Measurements from ENCODE around the gene HSD11B1L.
"Not testable (repeated sequence)": the region's sequence is repeated elsewhere in the genome, so short reads cannot be mapped to it uniquely, and the experiment has no call there.

The HSD11B1L gene

DNA sequence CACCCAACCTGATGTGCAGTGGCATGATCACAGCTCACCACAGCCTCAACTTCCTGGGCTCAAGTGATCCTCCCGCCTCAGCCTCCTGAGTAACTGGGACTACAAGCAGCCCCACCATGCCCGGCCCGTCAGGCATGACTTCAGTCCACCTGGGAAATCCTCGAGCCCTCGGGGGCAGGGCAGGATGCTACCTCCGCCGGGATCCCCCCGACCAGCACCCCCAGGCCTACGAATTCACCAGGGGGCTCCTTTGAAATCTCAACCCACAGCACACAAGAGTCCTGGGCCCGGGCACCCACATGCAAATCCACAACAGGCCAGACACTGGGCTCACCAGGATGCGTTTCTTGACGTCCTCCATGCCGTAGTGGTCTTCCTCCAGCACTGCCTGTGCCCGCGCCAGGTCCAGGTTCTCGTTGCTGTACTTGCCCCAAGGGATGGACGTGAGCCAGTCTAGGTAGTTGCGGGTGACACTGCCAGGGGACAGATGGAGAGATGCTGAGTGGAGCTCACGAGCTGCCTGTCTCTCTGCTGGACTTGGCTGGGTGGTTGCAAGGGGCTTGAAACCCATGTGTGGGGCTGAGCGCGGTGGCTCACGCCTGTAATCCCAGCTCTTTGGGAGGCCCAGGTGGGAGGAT is 19.7 kb downstream of the HSD11B1L start:
- peaks cover 30% of the 10 kb centered on the region for H3K36me3 ChIP-seq (ENCODE audit: control insufficient read depth, insufficient read depth, low read length)
- no peaks in the 10 kb centered on the region for H3K4me1 ChIP-seq (ENCODE audit: control insufficient read depth, insufficient read depth, low read length)
- no peak overlapping the region for H3K9ac ChIP-seq (ENCODE audit: low read length)
- no peak overlapping the region for H3K27ac ChIP-seq (ENCODE audit: low read depth, low read length)
- H3K4me3 ChIP-seq (ENCODE audit: low read length): no peak overlapping the region
- H3K27me3 ChIP-seq (ENCODE audit: control insufficient read depth, insufficient read depth, low read length): no peaks in the 10 kb centered on the region

DNA sequence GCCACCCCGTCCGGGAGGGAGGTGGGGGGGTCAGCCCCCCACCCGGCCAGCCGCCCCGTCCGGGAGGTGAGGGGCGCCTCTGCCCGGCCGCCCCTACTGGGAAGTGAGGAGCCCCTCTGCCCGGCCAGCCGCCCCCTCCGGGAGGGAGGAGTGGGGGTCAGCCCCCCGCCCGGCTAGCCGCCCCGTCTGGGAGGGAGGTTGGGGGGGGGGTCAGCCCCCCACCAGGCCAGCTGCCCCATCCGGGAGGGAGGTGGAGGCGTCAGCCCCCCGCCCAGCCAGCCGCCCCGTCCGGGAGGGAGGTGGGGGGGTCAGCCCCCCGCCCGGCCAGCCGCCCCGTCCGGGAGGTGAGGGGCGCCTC is 21.2 kb downstream of the HSD11B1L start:
- peaks cover 31% of the 10 kb centered on the region for H3K36me3 ChIP-seq (ENCODE audit: control insufficient read depth, insufficient read depth, low read length)
- not testable (repeated sequence) for H3K4me3 ChIP-seq (ENCODE audit: low read length); H3K27ac ChIP-seq (ENCODE audit: low read depth, low read length); H3K4me1 ChIP-seq (ENCODE audit: control insufficient read depth, insufficient read depth, low read length); H3K9ac ChIP-seq (ENCODE audit: low read length); H3K27me3 ChIP-seq (ENCODE audit: control insufficient read depth, insufficient read depth, low read length)

DNA sequence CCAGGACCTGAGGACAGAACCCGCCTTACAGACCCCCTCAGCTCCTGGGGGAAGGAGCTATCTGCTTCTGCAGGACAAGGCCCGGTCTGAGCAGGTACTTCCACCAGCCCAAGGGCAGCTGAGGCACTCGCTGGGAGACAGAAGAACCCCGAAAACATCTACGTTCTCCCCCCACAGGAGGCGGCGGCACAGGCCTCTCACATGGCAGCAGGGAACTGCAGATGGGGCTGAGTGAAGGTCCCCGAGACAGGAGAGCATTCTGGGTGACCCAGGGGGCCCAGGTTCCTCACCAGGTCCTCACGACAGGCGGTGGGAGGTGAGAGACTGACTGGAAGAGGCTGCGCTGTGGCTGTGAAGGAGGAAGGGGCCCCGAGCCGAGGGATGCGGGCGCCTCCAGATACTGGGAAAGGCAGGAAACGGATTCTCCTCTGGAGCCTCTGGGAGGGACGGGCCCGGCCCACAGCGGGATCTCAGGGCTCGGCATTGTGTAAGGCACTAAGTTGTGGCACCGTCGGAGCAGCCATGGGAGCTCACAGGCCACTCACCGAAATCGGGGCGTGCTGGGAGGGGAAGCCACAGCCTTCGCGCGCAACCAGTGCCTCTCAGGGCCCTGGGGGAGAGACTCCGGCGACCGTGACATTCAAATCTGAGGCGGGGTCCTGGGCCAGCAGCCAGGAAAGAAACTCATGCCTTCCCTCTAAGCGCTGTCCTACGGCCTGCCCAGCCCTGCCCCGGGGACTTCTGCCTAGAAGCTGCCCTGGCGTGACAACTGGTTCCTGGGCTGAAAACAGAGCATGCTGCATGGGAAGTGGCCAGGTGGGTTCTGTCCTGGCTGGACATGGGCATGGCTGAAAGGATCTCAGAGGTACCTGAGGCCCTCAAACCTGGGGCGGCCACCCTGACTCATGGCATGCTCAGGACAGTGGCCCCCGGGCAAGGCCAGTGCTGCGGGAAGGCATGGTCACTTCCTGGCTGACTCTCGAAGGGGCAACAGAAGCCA is 23.3 kb downstream of the HSD11B1L start:
- Histone ChIP-seq H3K9ac (ENCODE audit: low read length) (no peak overlapping the region), H3K27me3 (ENCODE audit: control insufficient read depth, insufficient read depth, low read length) (no peaks in the 10 kb centered on the region), H3K27ac (ENCODE audit: low read depth, low read length) (no peak overlapping the region), H3K4me1 (ENCODE audit: control insufficient read depth, insufficient read depth, low read length) (no peaks in the 10 kb centered on the region), H3K4me3 (ENCODE audit: low read length) (no peak overlapping the region), H3K36me3 (ENCODE audit: control insufficient read depth, insufficient read depth, low read length) (peaks cover 30% of the 10 kb centered on the region)

DNA sequence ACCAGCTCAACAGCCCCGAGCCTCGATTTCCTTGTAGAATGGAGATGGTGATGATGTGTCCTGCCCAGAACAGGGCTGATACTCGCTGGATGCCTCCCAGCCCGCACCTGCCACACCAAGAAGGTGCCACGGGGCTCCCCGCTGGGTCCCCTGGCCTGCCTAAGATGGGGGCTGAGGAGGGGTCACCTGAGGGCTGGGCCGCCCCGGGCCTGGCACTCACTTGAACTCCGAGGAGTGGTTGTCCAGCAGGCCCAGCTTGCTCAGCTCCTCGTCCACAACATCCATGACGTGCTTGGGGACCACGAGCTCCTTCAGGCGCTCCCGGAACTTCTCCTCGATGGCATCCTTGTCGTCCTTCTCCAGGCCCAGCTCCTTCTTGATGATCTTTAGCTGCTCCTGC is 24.7 kb downstream of the HSD11B1L start:
- H3K9ac ChIP-seq (ENCODE audit: low read length): no peak overlapping the region
- no peak overlapping the region for H3K4me3 ChIP-seq (ENCODE audit: low read length)
- peaks cover 30% of the 10 kb centered on the region for H3K36me3 ChIP-seq (ENCODE audit: control insufficient read depth, insufficient read depth, low read length)
- no peak overlapping the region for H3K27ac ChIP-seq (ENCODE audit: low read depth, low read length)
- H3K4me1 ChIP-seq (ENCODE audit: control insufficient read depth, insufficient read depth, low read length): no peaks in the 10 kb centered on the region
- H3K27me3 ChIP-seq (ENCODE audit: control insufficient read depth, insufficient read depth, low read length): no peaks in the 10 kb centered on the region

DNA sequence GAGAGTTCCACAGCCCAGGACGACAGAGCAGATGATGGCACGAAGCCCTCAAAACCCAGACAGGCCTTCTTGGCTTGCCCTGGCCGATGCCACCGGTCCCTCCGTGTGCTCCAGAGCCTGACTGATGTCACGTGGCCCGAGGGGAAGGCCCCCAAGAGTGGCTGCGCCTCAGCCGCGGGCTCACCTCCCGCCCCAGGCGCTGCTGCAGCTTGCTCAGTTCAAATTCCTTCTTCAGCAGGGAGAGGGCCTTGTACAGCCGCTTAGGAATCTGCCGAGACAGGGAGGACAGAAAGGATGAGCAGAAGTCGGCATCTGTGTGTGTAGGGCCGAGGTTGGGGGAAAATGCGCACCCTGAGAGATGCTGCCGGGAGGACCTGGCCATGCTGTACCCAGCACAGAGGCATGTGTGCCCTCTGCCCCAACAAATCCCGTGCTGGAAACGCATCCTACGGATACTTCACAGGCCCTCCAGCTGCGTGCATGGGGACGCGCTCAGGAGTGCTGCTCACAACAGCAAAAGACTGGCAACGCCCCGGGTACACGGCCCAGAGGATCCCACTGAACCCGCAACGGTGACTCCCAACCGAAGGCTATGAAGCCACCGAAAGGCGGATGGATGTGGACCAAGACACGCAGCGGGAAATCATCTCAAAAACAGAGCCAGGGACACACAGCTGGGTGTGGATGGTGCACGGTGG is 26.2 kb downstream of the HSD11B1L start:
- H3K27me3 ChIP-seq (ENCODE audit: control insufficient read depth, insufficient read depth, low read length): no peaks in the 10 kb centered on the region
- H3K9ac ChIP-seq (ENCODE audit: low read length): no peak overlapping the region
- H3K27ac ChIP-seq (ENCODE audit: low read depth, low read length): no peak overlapping the region
- no peak overlapping the region for H3K4me3 ChIP-seq (ENCODE audit: low read length)
- H3K36me3 ChIP-seq (ENCODE audit: control insufficient read depth, insufficient read depth, low read length): peaks cover 38% of the 10 kb centered on the region
- H3K4me1 ChIP-seq (ENCODE audit: control insufficient read depth, insufficient read depth, low read length): no peaks in the 10 kb centered on the region

DNA sequence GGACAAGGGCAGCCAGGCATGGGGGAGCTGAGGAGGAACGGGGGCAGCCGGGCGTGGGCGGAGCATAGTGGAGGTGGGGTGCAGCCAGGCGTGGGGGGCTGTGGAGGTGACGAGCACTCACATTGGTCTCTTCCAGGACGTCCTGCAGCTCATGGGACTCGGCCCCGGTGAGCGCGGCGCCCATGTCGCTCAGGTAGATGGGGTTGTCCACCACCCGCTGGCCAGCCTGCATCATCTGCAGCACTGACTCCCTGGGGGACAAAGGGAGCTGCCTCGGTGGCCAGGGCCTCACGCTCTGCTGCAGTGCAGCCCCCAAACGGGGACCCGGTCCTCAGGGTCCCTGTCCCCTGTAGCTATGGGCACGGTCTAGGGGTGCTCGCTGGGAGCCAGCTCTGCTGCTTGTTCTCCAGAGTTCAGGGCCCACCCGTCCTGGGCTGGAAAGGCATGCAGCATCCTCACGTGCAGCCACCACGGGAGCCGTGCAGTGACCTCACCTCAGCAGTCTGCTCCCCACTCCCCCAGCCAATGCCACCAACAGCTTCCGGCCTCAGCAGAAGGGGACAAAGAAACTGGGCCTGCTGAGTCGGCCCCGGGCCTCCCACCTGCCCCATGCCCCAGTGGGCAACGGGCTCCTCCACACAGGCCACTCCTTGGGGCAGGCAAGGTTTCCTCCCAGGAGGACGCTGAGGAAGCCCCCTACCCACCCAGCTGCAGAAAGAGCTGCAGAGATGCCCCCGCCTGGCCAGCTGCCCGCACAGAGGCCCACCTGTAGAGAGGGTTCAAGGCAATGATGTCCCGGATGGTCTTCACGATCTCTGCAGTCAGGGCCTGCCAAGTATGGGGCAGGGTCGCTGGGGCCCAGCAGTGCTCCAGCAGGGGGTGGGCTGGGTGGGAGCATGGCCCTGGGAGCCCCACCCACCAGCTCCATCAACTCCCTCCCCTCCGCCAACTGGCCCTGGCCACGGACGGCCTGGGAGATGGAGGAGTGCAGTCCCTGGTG is 27.0 kb downstream of the HSD11B1L start:
- Histone ChIP-seq H3K27ac (ENCODE audit: low read depth, low read length) (no peak overlapping the region), H3K36me3 (ENCODE audit: control insufficient read depth, insufficient read depth, low read length) (peaks cover 41% of the 10 kb centered on the region), H3K4me3 (ENCODE audit: low read length) (no peak overlapping the region), H3K4me1 (ENCODE audit: control insufficient read depth, insufficient read depth, low read length) (no peaks in the 10 kb centered on the region), H3K27me3 (ENCODE audit: control insufficient read depth, insufficient read depth, low read length) (no peaks in the 10 kb centered on the region), H3K9ac (ENCODE audit: low read length) (no peak overlapping the region)

DNA sequence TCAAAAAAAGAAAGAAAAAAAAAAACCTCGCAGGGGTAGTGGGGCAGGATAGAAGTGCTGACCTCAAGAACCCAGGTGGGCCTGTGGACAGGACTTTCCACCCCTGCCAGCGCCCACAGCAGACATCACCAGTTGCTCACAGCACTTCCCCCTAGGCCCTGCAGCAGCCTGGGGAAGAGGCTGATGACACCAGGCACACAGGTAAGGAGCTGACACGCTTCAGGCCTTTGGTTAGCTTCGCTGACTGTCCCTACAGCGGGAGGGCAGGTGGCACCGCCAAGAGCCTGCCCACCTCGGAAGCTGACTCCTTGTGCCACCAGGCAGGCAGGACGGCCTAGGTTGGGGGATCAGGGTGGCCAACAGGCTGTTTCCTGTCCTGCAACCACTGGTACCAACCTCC is 30.2 kb downstream of the HSD11B1L start:
- Histone ChIP-seq H3K36me3 (ENCODE audit: control insufficient read depth, insufficient read depth, low read length) (peaks cover 34% of the 10 kb centered on the region), H3K4me3 (ENCODE audit: low read length) (no peak overlapping the region), H3K27ac (ENCODE audit: low read depth, low read length) (no peak overlapping the region), H3K27me3 (ENCODE audit: control insufficient read depth, insufficient read depth, low read length) (no peaks in the 10 kb centered on the region), H3K4me1 (ENCODE audit: control insufficient read depth, insufficient read depth, low read length) (no peaks in the 10 kb centered on the region), H3K9ac (ENCODE audit: low read length) (no peak overlapping the region)

DNA sequence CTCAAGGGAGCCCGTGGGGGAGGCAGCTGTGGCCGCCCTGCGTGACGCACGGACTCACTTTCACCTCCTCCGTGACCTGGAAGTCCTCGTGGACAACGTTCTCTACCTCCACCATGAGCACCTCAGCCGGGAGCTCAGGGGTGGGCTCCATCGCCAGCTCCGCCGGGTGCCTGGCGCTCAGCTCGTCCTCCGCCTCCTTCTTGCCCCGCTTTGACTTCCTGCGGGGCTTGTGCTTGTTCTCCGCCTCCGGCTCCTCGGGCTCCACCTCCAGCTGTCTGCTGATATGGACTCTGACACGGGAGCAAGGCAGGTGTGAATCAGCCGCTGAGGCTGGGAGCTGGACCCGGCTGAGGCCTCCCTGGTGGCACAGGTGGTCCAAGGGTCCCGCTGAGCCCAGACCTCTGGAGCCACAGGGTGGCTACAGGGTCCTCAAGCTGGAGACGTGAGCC is 30.9 kb downstream of the HSD11B1L start:
- Histone ChIP-seq H3K27ac (ENCODE audit: low read depth, low read length) (no peak overlapping the region), H3K36me3 (ENCODE audit: control insufficient read depth, insufficient read depth, low read length) (peaks cover 29% of the 10 kb centered on the region), H3K4me1 (ENCODE audit: control insufficient read depth, insufficient read depth, low read length) (no peaks in the 10 kb centered on the region), H3K9ac (ENCODE audit: low read length) (no peak overlapping the region), H3K4me3 (ENCODE audit: low read length) (no peak overlapping the region), H3K27me3 (ENCODE audit: control insufficient read depth, insufficient read depth, low read length) (no peaks in the 10 kb centered on the region)

DNA sequence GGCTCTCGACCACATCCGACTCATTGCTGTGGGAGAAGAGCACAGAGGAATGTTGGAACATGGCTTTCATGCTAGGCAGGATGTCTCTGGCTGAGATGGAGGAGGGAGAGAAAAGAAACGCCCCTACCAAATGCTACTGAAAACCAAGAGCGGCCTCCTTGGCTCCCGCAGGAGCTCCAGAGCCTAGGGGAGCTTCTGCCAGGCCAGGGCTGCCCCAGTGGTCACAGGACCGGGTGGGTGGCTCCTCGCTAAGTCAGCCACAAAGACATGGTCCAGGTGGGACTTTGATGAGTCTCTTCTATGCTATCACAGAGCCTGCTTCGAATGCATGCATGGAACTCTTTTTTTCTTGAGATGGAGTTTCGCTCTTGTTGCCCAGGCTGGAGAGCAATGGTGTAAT is 32.4 kb downstream of the HSD11B1L start:
- Histone ChIP-seq H3K4me1 (ENCODE audit: control insufficient read depth, insufficient read depth, low read length) (no peaks in the 10 kb centered on the region), H3K9ac (ENCODE audit: low read length) (no peak overlapping the region)

DNA sequence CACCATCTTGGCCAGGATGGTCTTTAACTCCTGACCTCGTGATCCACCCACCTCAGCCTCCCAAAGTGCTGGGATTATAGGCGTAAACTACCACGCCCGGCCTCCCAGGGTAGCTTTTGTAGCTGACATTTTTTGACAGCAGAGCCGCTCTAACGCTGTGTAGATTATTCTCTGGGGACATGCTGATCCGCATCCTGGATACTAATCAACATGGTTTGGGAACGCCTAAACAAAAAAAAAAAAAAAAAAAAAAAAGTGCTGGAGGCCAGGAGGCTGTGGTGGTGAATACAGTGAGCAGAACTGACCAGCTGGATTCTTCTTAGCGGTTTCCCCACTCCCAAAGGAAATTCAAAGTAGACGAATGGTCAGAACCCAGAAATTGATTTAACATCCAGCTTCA is 34.0 kb downstream of the HSD11B1L start:
- H3K27ac ChIP-seq (ENCODE audit: low read depth, low read length): no peak overlapping the region
- H3K36me3 ChIP-seq (ENCODE audit: control insufficient read depth, insufficient read depth, low read length): peaks cover 22% of the 10 kb centered on the region
- H3K4me3 ChIP-seq (ENCODE audit: low read length): no peak overlapping the region
- peaks cover 11% of the 10 kb centered on the region for H3K4me1 ChIP-seq (ENCODE audit: control insufficient read depth, insufficient read depth, low read length)
- no peak overlapping the region for H3K9ac ChIP-seq (ENCODE audit: low read length)
- H3K27me3 ChIP-seq (ENCODE audit: control insufficient read depth, insufficient read depth, low read length): no peaks in the 10 kb centered on the region

More for the DNA sequence above, 32.4 kb downstream of the HSD11B1L start:
- Histone ChIP-seq H3K27me3 (ENCODE audit: control insufficient read depth, insufficient read depth, low read length) (no peaks in the 10 kb centered on the region), H3K4me3 (ENCODE audit: low read length) (no peak overlapping the region), H3K36me3 (ENCODE audit: control insufficient read depth, insufficient read depth, low read length) (peaks cover 22% of the 10 kb centered on the region), H3K27ac (ENCODE audit: low read depth, low read length) (no peak overlapping the region)

DNA sequence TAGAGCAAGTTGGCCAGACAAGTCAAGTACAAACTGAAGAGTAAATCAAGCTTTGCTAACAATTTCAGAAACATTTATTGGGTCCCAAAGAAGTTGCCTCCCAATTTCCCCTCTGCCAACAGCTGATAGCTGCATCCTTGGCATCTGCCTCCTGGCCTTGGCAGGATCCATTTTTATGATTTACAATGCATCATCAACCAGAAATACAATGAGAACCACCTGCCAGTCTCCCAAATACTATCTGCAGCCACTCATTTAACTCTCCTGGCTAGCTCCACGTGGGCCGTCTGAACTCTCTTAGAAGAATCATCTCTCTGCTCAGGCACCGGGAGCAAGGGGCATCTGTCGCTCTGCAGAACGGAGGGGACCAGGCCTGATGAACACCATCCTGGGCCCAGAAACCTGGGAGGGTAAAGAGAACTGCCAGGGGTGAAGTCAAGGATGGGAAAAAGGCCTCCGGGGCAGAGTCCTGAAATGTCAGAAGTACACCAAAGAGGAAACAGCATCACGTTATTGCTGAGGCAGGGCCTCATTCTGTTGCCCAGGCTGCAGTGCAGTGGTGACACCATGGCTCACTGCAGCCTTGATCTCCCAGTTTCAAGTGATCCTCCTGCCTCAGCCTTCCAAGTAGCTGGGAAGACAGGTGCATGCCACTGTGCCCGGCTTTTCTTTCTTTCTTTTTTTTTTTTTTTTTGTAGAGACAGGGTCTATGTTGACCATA is 36.5 kb downstream of the HSD11B1L start:
- Histone ChIP-seq H3K27me3 (ENCODE audit: control insufficient read depth, insufficient read depth, low read length) (no peaks in the 10 kb centered on the region), H3K4me1 (ENCODE audit: control insufficient read depth, insufficient read depth, low read length) (peaks cover 11% of the 10 kb centered on the region), H3K4me3 (ENCODE audit: low read length) (no peak overlapping the region), H3K9ac (ENCODE audit: low read length) (no peak overlapping the region), H3K27ac (ENCODE audit: low read depth, low read length) (no peak overlapping the region), H3K36me3 (ENCODE audit: control insufficient read depth, insufficient read depth, low read length) (peaks cover 4% of the 10 kb centered on the region)

Data from rectal smooth muscle tissue (tissue), 1 donor.